HK-2 (cell line): ENCODE data around the gene ADORA1.

Source experiments
- DNase-seq: peaks from one replicate; pipeline ENCODE4 v3.0.0-alpha.2; 2018; ENCODE audit not compliant: unreplicated experiment

Gene ADORA1

GRCh38 chr1:203211812-203212211 lies 84.3 kb downstream of the ADORA1 start:
- no peak for DNase-seq

- no peak for DNase-seq
Measured at GRCh38 chr1:203213126-203213525, 85.6 kb downstream of the ADORA1 start.

- DNase-seq: no peak
Measured at GRCh38 chr1:203214871-203215270, 87.3 kb downstream of the ADORA1 start.

- no peak for DNase-seq
Measured at GRCh38 chr1:203215573-203215972, 88.0 kb downstream of the ADORA1 start.

GRCh38 chr1:203216274-203217138 lies 89.0 kb downstream of the ADORA1 start:
- peak; percentile 75 for DNase-seq
